ENCODE data around the gene CALM1.

CALM1 gene

DNA sequence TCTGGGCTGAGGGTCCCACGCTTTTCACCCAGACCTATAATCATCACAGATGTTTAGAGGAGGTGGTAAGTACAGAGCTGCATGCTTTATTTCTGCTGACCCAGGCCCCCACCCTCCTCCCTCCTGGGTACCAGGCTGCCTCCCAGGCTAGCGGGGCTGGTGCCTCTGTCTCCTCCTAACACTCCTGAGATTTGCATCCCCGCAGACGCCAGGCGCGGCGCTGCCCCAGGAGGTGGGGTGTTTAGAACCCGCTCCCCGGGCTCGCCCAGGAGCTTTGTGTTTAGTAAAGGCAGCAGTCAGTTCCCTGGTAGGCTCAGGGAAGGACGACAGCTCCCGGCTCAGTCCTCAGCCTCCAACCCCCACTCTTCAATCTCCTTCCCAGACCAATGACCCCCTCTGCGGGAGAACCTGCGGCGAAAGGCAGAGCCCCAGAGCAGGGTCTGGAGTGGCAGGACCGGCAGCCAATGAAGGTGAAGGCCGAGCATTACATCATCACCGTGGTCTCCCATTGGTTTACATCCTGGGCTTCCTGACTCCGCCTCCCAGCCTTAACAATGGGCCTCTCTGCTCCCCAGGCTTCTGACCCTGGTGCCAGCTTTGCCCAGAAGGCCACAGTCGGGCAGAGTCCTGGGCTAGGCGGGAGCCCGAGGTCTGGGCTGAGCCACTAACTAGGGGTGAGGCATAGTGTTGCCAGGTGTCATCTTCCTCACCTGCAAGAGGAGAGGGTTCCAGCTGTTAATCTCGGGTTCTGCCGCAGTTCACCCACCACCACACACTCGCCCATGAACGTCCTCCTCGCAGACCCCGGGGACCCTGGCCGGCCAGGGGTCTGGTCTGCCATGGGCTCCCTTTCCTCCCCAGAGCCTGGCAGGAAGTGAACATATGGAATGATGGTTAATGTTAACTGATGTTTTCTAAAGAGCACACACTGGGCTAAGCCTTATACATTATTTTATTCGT lies 57.5 kb downstream of the CALM1 start:
- Mint-ChIP-seq H3K4me3 (no peak overlapping the region), H3K27ac (no peak overlapping the region), H3K9me3 (no peaks in the 10 kb centered on the region), H3K36me3 (no peaks in the 10 kb centered on the region), H3K4me1 (peaks cover 11% of the 10 kb centered on the region)
- ATAC-seq (peak; percentile 31), DNase-seq (ENCODE audit: low spot score in 2 of 2) (no peak)

DNA sequence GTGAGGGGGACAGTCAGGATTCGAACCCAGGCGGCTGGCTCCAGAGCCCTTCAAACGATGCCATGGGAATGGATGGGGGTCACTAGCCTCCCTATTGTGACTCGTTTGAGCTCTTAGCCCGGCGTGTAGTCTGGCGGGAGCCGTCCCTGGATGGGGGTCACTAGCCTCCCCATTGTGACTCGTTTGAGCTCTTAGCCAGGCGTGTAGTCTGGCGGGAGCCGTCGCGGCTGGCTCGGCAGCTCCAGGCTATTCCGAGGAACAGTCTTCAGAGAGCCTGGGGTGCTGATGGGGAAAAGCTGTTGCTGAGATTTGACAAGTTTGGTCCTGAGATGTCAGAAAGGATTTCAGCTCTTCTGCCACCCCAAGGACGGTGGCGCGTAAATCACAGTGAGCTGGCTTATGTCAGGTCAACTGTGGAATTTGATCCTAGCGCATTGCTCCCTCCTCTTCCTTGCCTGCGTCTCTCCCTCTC lies 58.3 kb downstream of the CALM1 start:
- Mint-ChIP-seq H3K9me3 (no peaks in the 10 kb centered on the region), H3K27ac (no peak overlapping the region), H3K4me3 (no peak overlapping the region), H3K4me1 (peaks cover 11% of the 10 kb centered on the region), H3K36me3 (no peaks in the 10 kb centered on the region)
- ATAC-seq (no peak), DNase-seq (ENCODE audit: low spot score in 2 of 2) (no peak)

DNA sequence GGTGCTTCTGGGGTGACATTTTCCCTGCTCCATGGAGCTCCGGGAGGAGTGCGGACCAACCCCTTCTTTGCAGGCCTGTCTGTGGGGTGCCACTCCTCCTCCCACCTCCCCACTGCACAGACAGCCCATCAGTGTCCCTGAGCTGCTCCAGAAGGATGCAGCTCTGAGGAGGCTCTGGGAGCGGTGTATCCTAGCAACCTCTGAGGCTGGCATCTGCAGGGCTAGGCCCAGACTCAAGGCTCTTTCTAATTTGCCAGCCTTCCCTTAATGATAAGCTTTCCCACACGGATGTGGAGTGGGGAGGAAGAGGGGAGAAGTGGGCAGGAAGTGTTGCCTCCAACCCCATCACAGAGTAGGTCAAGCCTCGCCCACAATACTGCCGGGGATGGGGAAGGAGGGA lies 59.7 kb downstream of the CALM1 start:
- DNase-seq (ENCODE audit: low spot score in 2 of 2) (no peak), ATAC-seq (no peak)
- Mint-ChIP-seq H3K9me3 (no peaks in the 10 kb centered on the region), H3K4me3 (no peak overlapping the region), H3K4me1 (peaks cover 11% of the 10 kb centered on the region), H3K36me3 (no peaks in the 10 kb centered on the region), H3K27ac (no peak overlapping the region)

DNA sequence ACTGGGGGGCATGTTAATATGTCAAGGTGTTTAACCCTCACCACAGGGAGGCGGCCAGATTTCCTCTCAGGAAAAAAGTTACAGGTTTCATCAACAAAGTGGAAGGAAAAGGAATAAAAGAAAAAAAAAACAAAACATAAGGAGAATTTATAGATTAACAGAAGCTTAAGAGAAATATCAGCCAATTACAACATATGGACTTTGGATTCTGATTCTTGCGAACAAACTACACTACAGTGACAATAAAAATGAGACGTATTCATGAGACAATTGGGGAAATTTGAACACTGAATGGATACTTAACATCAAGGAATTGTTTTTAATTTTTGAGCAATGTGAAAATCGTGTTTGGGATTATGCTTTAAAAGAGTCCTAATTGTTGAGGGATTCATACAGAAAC lies 60.4 kb downstream of the CALM1 start:
- H3K4me3 Mint-ChIP-seq = no peak overlapping the region
- DNase-seq (ENCODE audit: low spot score in 2 of 2) (no peak), ATAC-seq (no peak)
- peaks cover 9% of the 10 kb centered on the region for H3K4me1 Mint-ChIP-seq
- no peak overlapping the region for H3K27ac Mint-ChIP-seq
- no peaks in the 10 kb centered on the region for H3K9me3 Mint-ChIP-seq
- H3K36me3 Mint-ChIP-seq = no peaks in the 10 kb centered on the region
